GM12878 (cell line): ENCODE measurements around the gene GTSE1. TPM values are rescaled to one million over a fixed set of nuclear protein-coding genes. Genes with fewer than 3 reads are reported as not detected.
A peak's percentile ranks its signal among the peaks of the same experiment; 100 is the strongest.

Source experiments
- BACH1 ChIP-seq: fragments of 450-650 bp; IDR thresholded peaks from 2 replicates; pipeline ENCODE4 v1.6.1; 2017; ENCODE audit warnings: mild to moderate bottlenecking, borderline replicate concordance
- BHLHE40 ChIP-seq, 2 experiments: fragments of 450-650 bp in 1 of 2; IDR thresholded peaks; 2 replicates each; pipeline ENCODE4 v1.6.1; 2011 to 2017; ENCODE audit warnings: low read depth in 2 of 2, borderline replicate concordance in 1 of 2, improper control_type of control experiment in 1 of 2, low read length in 1 of 2, mild to moderate bottlenecking in 1 of 2
- CBX3 ChIP-seq: fragments of 200-600 bp; sonication (generic); IDR thresholded peaks from 2 replicates; pipeline ENCODE4 v1.6.1; 2016; ENCODE audit warnings: low read depth, borderline replicate concordance
- CHD2 ChIP-seq: IDR thresholded peaks from 2 replicates; pipeline ENCODE4 v1.6.1; 2011; ENCODE audit warnings: low read depth, low read length, improper control_type of control experiment, borderline replicate concordance
- CUX1 ChIP-seq: IDR thresholded peaks from 2 replicates; pipeline ENCODE4 v1.6.1; 2012; ENCODE audit warnings: improper control_type of control experiment, low read depth, low read length; ENCODE audit not compliant: insufficient replicate concordance
- E2F4 ChIP-seq: IDR thresholded peaks from 2 replicates; pipeline ENCODE4 v1.6.1; 2012; ENCODE audit warnings: low read depth, low read length, improper control_type of control experiment
- FOXK2 ChIP-seq: fragments of 450-650 bp; IDR thresholded peaks from 2 replicates; pipeline ENCODE4 v1.6.1; 2017; ENCODE audit warnings: mild to moderate bottlenecking, moderate library complexity
- HSF1 ChIP-seq: fragments of 150-350 bp; IDR thresholded peaks from 2 replicates; pipeline ENCODE4 v1.6.1; 2014; ENCODE audit warnings: mild to moderate bottlenecking, low read depth, low read length
- PKNOX1 ChIP-seq: fragments of 450-650 bp; IDR thresholded peaks from 2 replicates; pipeline ENCODE4 v1.6.1; 2016; ENCODE audit warnings: mild to moderate bottlenecking
- POLR2AphosphoS2 ChIP-seq: IDR thresholded peaks from 2 replicates; pipeline ENCODE4 v1.6.1; 2011; ENCODE audit warnings: low read depth, mild to moderate bottlenecking, low read length, improper control_type of control experiment, moderate library complexity
- RAD21 ChIP-seq: IDR thresholded peaks from 2 replicates; pipeline ENCODE4 v1.6.1; 2011; ENCODE audit warnings: mild to moderate bottlenecking, low read depth, low read length, moderate library complexity; ENCODE audit not compliant: insufficient read depth
- RUNX3 ChIP-seq: IDR thresholded peaks from 2 replicates; pipeline ENCODE4 v1.6.1; 2012; ENCODE audit warnings: low read length, inconsistent platforms
- SIX5 ChIP-seq: IDR thresholded peaks from 2 replicates; pipeline ENCODE4 v1.6.1; 2011; ENCODE audit warnings: mild to moderate bottlenecking, low read depth, low read length, moderate library complexity; ENCODE audit not compliant: severe bottlenecking
- SMAD1 ChIP-seq: fragments of 450-650 bp; IDR thresholded peaks from 2 replicates; pipeline ENCODE4 v1.6.1; 2018; ENCODE audit warnings: mild to moderate bottlenecking, low read depth; ENCODE audit not compliant: partially characterized antibody
- SMAD5 ChIP-seq: IDR thresholded peaks from 2 replicates; pipeline ENCODE4 v1.6.1; 2016; ENCODE audit warnings: antibody characterized with exemption, low read depth
- TBL1XR1 ChIP-seq: IDR thresholded peaks from 2 replicates; pipeline ENCODE4 v1.6.1; 2012; ENCODE audit warnings: low read depth, low read length, improper control_type of control experiment
- TCF7 ChIP-seq: IDR thresholded peaks from 2 replicates; pipeline ENCODE4 v1.6.1; 2014; ENCODE audit warnings: antibody characterized with exemption, borderline replicate concordance
- YY1 ChIP-seq: IDR thresholded peaks from 2 replicates; pipeline ENCODE4 v1.6.1; 2011; ENCODE audit warnings: low read depth, mild to moderate bottlenecking, low read length
- polyA plus RNA-seq, 11 experiments: library from polyadenylated mRNA; depleted of rRNA in 4 of 11; unstranded in 6 of 11; stranded (reverse) in 5 of 11; fragments of >200 nt; fragmentation: Nextera tagmentation in 4 of 11; fragmentation: Illumina TruSeq in 1 of 11; extraction: Ambion mirVana in 4 of 11; extraction: Trizol in 1 of 11; gene quantifications; 1 replicate in 1 of 11; 2 replicates in 10 of 11; pipeline versions ENCODE4 v1.2.1 to v1.2.3, GENCODE V29; 2011 to 2016; ENCODE audit warnings: inconsistent platforms in 2 of 11, missing spikeins in 2 of 11, low read depth in 1 of 11
- total RNA-seq, 4 experiments: library from RNA; depleted of rRNA in 3 of 4; stranded (reverse); fragments of >200 nt in 3 of 4; fragmentation: Illumina TruSeq in 1 of 4; extraction: Trizol in 1 of 4; gene quantifications; 2 replicates each; pipeline versions ENCODE4 v1.2.1 to v1.2.3, GENCODE V29; 2013 to 2021

The GTSE1 gene
- total and polyA plus RNA-seq, 10 of the 15 experiments (the other 5 are each of a cell fraction or from before 2014, with no cell fraction given): 6.6 to 46.2 (median 32.3) TPM

GRCh38 chr22:46287873-46288751 lies 8.6 kb upstream of the GTSE1 start (continued):
- TF ChIP-seq CHD2 (no peak), SMAD5 (peak; percentile 89), SMAD1 (no peak), YY1 (peak; percentile 60; the same call in 1 of the 2 replicates), TBL1XR1 (no peak), PKNOX1 (no peak), E2F4 (no peak), HSF1 (no peak), CUX1 (no peak), BHLHE40 (IDR thresholded peaks at IDR 0.05; ENCODE audit: borderline replicate concordance in 1 of 2, low read depth in 2 of 2, low read length in 1 of 2) (peak; percentile 51 to 83; a peak in 3 of 4 replicates), RUNX3 (peak; percentile 97), POLR2AphosphoS2 (peak; percentile 77), RAD21 (no peak), SIX5 (no peak), BACH1 (peak; percentile 47; the same call in 1 of the 2 replicates), TCF7 (no peak), CBX3 (no peak), FOXK2 (no peak)
